AG09319 (cell line): ENCODE results near the gene SLC16A4.

ENCODE experiments used
- DNase-seq: peaks from one replicate; pipeline ENCODE4 v3.0.0-alpha.2; 2010; ENCODE audit warnings: low read depth; ENCODE audit errors: extremely low read depth
- CTCF ChIP-seq: IDR thresholded peaks from 2 replicates; pipeline ENCODE4 v1.5.1; 2011; ENCODE audit warnings: low read depth, mild to moderate bottlenecking, inconsistent platforms, low read length, moderate library complexity

The SLC16A4 gene

DNA sequence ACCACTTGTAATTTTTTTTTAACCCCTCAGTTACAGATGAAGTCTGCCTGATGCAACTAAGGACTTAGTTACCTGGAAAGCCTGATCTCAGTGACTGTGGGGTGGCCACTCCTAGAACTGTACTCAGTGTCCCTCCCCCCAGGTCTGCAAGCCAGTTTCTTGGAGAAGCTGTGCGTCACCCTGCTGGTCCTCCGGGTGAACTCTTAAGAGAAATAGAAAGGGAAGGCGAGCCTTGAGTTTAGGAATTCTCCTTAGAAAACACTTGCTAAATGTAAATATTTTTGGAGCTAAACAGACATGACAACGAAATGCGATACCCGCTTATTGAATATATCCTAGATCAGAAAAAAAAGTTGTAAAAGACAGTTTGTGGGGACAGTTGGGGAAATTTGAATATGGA, 730 bp downstream of the SLC16A4 start:
- no peak; the same call in 1 of the 2 replicates for TF ChIP-seq CTCF
- peak; percentile 76 for DNase-seq

- no peak for TF ChIP-seq CTCF
- DNase-seq, result no peak
These were observed 3.6 kb downstream of the SLC16A4 start for GRCh38 chr1:110387048-110387754.

- TF ChIP-seq CTCF, result no peak
- DNase-seq, result no peak
These were observed 5.5 kb downstream of the SLC16A4 start for GRCh38 chr1:110385369-110385768.

DNA sequence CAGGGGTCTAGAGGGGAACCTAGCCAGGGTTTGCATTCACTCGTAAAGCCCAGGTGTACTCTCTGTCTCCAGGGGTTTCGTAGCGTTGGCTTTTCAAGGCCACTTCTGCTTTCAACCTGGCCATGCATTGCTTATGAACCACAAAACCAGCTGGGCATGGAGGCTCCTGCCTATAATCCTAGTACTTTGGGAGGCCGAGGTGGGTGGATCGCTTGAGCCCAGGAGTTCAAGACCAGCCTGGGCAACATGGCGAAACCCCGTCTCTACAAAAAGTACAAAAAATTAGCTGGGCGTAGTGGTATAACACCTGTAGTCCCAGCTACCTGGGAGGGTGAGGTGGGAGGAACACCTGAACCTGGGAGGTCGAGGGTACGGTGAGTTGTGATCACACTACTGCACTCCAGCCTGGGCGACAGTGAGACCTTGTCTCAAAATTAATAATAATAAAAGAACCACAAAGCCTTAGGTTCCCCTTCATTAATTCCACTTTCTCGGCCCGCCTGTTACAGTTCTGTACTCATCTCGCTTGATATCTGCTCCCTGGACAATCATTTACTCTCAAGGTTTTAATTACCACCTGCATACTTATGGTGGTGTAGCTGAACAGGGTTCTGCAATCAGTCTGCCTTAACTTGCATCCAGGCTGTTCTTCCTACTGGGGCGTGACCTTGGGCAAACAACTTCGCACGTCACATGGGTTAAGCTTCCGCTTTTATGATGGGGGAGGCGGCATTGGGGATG, 6.1 kb downstream of the SLC16A4 start:
- no peak for DNase-seq
- TF ChIP-seq CTCF, result no peak

GRCh38 chr1:110383251-110383990, 7.4 kb downstream of the SLC16A4 start:
- no peak for DNase-seq
- no peak for TF ChIP-seq CTCF

DNA sequence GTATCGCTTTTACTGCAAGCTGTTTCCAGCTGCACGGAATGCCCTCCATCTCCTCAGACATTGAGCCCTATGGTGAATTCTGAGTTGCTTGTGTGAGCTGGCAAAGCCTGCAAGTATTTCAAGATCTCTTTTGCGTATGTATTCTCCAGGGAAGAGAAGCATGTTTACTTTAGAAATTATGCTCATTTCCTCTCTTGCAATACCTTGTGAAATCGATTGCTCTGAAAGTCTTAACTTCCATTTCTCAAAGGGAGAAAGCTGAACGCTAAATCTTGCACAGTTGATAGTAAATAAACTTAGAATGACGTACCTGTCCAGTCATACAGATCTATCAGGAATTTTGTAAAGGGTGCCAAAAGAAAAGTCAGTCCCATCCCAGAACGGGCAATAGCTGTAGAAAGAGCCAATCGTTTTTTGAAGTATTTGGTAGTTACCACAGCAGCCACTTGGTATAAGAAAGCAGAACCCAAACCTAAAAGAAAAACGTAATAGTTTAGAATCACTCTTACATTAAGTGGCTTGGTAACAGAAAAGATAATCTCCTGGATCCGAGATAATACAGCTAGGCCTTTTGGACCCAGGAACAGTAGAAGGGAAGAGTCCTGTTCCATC, 10.0 kb downstream of the SLC16A4 start:
- no peak for TF ChIP-seq CTCF
- peak; percentile 79 for DNase-seq

GRCh38 chr1:110375490-110375889, 15.3 kb downstream of the SLC16A4 start:
- no peak for TF ChIP-seq CTCF
- DNase-seq, result no peak
